Measurements from ENCODE around the gene GTSE1.

DNA sequence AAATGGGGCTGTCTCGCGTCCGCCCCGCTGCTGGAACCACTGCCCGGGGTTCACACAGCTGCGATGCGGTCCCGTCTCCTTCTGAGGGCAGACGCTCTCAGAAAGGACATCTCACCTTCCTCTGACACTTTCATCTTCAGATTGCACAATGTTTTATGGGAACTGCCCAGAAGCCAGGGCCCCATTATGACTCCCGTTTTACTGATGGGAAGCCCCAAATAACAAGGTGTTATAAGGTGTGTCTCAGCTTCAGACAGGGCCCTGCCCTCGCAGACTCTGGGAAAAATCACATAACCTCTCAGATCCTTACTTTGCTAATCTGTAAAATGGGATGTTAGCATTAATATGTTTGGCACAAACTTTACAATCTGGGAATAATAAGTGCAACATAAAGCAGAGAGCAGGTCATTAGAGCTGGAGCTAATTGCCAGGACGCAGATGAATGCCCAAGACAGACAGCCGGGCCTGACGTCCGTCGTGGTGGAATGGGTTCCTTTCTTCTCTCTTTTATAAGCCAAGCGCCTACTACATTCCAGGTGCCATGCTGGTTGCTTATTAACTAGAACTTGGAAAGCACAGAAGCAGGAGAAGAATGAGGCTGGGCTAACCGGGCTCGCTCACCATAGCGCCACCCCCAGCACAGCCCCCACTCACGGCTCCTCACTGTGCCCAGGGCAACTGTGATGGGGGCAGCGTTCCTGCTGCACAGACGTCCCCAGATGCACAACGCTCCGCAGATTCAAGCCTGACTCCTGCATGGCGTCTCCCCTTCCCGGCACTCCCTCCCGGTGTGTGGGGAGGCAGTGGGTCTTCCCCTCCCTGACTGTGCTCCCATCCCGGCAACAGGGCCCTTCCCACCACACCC, 82.6 kb downstream of the GTSE1 start:
- TF ChIP-seq CTCF (conservative IDR thresholded peaks at IDR 0.05; ENCODE audit: low read depth, low read length) (no peak), EZH2 (IDR thresholded peaks at IDR 0.05; ENCODE audit: borderline replicate concordance, low read depth, low read length, poor library complexity, severe bottlenecking) (no peak)

Data from A673 (cell line).